Measurements from ENCODE around the gene WNT9B. TPM values are rescaled to one million over a fixed set of nuclear protein-coding genes. Genes with fewer than 3 reads are reported as not detected.

WNT9B gene
- total and polyA plus RNA-seq, 2 of the 13 experiments (the other 11 are each of a cell fraction or from before 2014, with no cell fraction given), result not detected

DNA sequence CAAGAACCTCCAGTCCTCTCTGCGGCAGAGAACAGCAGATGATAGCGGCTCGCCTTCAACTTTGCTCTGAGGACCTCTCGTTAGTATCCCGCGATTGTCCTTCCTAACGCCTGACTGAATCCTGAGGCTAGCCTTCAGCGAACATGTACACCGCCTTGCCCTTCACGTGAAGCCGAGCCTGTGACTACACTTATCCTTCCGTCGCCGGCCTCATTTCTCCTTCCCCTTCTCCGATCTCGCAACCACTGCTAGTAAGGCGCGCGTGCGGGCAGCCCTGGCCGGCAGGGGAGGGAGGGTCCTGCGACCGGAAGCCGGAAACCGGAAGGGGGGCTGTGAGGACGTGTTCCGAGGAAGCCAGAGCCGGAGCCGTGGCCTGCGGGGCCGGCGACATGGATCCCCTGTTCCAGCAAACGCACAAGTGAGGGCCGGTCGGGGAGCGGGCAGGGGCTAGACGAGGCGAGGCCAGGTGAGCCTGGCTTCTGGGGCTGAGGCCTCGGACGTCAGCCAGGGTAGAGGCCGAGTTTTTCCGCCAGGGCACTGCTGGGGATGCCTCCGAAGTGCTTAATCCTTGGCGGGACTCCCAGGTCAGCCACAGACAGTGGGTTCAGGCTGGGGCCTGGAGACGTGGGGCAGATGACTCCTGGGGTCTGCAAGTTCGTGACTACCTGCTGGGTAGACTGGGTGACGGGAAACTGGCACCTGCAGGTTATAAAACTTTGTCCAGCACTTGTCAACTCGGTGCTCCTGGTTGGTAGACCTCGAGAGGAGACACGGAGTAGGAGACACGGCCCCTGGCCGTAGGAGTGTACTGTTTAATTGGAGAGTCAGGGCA is 71.6 kb downstream of the WNT9B start, which contains the start of gene GOSR2 (continued):
- TF ChIP-seq, protein P1, sequence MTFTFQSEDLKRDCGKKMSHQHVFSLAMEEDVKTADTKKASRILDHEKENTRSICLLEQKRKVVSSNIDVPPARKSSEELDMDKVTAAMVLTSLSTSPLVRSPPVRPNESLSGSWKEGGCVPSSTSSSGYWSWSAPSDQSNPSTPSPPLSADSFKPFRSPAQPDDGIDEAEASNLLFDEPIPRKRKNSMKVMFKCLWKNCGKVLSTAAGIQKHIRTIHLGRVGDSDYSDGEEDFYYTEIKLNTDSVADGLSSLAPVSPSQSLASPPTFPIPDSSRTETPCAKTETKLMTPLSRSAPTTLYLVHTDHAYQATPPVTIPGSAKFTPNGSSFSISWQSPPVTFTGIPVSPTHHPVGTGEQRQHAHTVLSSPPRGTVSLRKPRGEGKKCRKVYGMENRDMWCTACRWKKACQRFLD (CRISPR knock-in tag; IDR thresholded peaks at IDR 0.05; ENCODE audit: borderline replicate concordance), result peak; percentile 39; the same call in 1 of the 2 replicates
- TF ChIP-seq ZFP41 (CRISPR knock-in tag; IDR thresholded peaks at IDR 0.05; ENCODE audit: borderline replicate concordance) (peak; percentile 72; the same call in 1 of the 2 replicates), ZNF746 (CRISPR knock-in tag; IDR thresholded peaks at IDR 0.05) (no peak; the same call in 1 of the 2 replicates), KLF11 (CRISPR knock-in tag; IDR thresholded peaks at IDR 0.05) (peak; percentile 88), ZNF12 (CRISPR knock-in tag; IDR thresholded peaks at IDR 0.05) (no peak), WIZ (CRISPR knock-in tag; IDR thresholded peaks at IDR 0.05) (no peak; the same call in 1 of the 2 replicates), TBX3 (IDR thresholded peaks at IDR 0.05; ENCODE audit: borderline replicate concordance) (peak; percentile 54; the same call in 1 of the 2 replicates), SIX1 (CRISPR knock-in tag; IDR thresholded peaks at IDR 0.05; ENCODE audit: borderline replicate concordance) (peak; percentile 31; the same call in 1 of the 2 replicates), SIX4 (CRISPR knock-in tag; IDR thresholded peaks at IDR 0.05) (0 out of 2 replicates have a peak, but pooled peaks have one; percentile 22), KDM5A (IDR thresholded peaks at IDR 0.05; ENCODE audit: borderline replicate concordance, low read length) (peak; percentile 96), STAG1 (CRISPR knock-in tag; IDR thresholded peaks at IDR 0.05) (no peak), THAP11 (CRISPR knock-in tag; IDR thresholded peaks at IDR 0.05) (peak; percentile 95), TEAD2 (CRISPR knock-in tag; IDR thresholded peaks at IDR 0.05) (no peak), TBP (CRISPR knock-in tag; IDR thresholded peaks at IDR 0.05) (no peak), ZBTB42 (CRISPR knock-in tag; IDR thresholded peaks at IDR 0.05) (peak; percentile 98), ZNF33B (CRISPR knock-in tag; IDR thresholded peaks at IDR 0.05) (peak; percentile 74; the same call in 1 of the 2 replicates), MEIS1 (CRISPR knock-in tag; IDR thresholded peaks at IDR 0.05; ENCODE audit: borderline replicate concordance) (peak; percentile 75; the same call in 1 of the 2 replicates), KAT7 (CRISPR knock-in tag; IDR thresholded peaks at IDR 0.05; ENCODE audit: borderline replicate concordance) (peak; percentile 98), SMARCC2 (IDR thresholded peaks at IDR 0.05) (no peak)
- TF ChIP-seq, protein P2, sequence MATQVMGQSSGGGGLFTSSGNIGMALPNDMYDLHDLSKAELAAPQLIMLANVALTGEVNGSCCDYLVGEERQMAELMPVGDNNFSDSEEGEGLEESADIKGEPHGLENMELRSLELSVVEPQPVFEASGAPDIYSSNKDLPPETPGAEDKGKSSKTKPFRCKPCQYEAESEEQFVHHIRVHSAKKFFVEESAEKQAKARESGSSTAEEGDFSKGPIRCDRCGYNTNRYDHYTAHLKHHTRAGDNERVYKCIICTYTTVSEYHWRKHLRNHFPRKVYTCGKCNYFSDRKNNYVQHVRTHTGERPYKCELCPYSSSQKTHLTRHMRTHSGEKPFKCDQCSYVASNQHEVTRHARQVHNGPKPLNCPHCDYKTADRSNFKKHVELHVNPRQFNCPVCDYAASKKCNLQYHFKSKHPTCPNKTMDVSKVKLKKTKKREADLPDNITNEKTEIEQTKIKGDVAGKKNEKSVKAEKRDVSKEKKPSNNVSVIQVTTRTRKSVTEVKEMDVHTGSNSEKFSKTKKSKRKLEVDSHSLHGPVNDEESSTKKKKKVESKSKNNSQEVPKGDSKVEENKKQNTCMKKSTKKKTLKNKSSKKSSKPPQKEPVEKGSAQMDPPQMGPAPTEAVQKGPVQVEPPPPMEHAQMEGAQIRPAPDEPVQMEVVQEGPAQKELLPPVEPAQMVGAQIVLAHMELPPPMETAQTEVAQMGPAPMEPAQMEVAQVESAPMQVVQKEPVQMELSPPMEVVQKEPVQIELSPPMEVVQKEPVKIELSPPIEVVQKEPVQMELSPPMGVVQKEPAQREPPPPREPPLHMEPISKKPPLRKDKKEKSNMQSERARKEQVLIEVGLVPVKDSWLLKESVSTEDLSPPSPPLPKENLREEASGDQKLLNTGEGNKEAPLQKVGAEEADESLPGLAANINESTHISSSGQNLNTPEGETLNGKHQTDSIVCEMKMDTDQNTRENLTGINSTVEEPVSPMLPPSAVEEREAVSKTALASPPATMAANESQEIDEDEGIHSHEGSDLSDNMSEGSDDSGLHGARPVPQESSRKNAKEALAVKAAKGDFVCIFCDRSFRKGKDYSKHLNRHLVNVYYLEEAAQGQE (IDR thresholded peaks at IDR 0.05; ENCODE audit: borderline replicate concordance in 1 of 2, low read depth in 1 of 2, low read length in 2 of 2), result no peak; a peak in 1 of 4 replicates
- TF ChIP-seq, protein P3, sequence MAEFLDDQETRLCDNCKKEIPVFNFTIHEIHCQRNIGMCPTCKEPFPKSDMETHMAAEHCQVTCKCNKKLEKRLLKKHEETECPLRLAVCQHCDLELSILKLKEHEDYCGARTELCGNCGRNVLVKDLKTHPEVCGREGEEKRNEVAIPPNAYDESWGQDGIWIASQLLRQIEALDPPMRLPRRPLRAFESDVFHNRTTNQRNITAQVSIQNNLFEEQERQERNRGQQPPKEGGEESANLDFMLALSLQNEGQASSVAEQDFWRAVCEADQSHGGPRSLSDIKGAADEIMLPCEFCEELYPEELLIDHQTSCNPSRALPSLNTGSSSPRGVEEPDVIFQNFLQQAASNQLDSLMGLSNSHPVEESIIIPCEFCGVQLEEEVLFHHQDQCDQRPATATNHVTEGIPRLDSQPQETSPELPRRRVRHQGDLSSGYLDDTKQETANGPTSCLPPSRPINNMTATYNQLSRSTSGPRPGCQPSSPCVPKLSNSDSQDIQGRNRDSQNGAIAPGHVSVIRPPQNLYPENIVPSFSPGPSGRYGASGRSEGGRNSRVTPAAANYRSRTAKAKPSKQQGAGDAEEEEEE (CRISPR knock-in tag; IDR thresholded peaks at IDR 0.05; ENCODE audit: borderline replicate concordance), result peak; percentile 78; the same call in 1 of the 2 replicates
- TF ChIP-seq, protein P4, sequence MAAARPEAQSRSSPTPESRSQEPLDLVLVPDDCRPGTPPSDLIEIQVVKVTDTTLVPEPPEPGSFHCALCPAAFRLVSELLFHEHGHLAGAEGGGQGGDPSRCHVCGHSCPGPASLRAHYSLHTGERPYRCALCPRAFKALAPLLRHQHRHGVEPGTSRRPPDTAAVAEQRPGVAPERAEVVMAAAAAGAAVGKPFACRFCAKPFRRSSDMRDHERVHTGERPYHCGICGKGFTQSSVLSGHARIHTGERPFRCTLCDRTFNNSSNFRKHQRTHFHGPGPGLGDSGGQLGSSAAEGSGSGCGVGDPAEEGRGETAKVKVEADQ (CRISPR knock-in tag; IDR thresholded peaks at IDR 0.05; ENCODE audit: borderline replicate concordance), result peak; percentile 82; the same call in 1 of the 2 replicates
